Measurements from ENCODE around the gene TPGS2.

The TPGS2 gene

DNA sequence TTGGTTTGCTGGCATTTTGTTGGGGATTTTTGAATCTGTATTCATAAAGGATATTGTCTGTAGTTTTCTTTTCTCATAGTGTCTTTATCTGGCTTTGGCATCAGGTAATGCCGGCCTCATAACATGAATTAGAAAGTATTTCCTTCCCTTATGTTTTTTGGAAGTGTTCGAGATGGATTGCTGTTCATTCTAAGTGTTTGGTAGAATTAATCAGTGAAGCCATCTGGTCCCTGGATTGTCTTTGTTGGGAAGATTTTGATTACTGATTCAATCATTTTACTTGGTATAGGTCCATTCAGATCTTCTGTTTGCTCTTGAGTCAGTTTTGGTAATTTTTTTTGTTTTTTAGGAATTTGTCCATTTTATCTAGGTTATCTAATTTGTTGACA is 22.4 kb upstream of the TPGS2 start:
- no peak overlapping the region for H3K9ac ChIP-seq (ENCODE audit: insufficient read length, low read depth)
- peaks cover 11% of the 10 kb centered on the region for H3K9me3 ChIP-seq (ENCODE audit: insufficient read depth, low read length)
- H3K36me3 ChIP-seq (ENCODE audit: insufficient read depth, insufficient read length, low read length) = peaks cover 2% of the 10 kb centered on the region
- H3K4me3 ChIP-seq (ENCODE audit: insufficient read length, low read depth) = no peak overlapping the region
- no peak for DNase-seq (ENCODE audit: low read depth, low spot score)
- TF ChIP-seq SUZ12 (IDR thresholded peaks at IDR 0.05; ENCODE audit: extremely low read depth, insufficient read depth, insufficient read length) (no peak), YY1 (IDR thresholded peaks at IDR 0.05; ENCODE audit: insufficient read depth, insufficient read length) (no peak), ZNF274 (IDR thresholded peaks at IDR 0.05; ENCODE audit: low read depth, low read length) (no peak)
- H3K4me1 ChIP-seq (ENCODE audit: insufficient read depth, insufficient read length) = no peaks in the 10 kb centered on the region
- H3K27me3 ChIP-seq (ENCODE audit: insufficient read depth, insufficient read length) = no peaks in the 10 kb centered on the region

DNA sequence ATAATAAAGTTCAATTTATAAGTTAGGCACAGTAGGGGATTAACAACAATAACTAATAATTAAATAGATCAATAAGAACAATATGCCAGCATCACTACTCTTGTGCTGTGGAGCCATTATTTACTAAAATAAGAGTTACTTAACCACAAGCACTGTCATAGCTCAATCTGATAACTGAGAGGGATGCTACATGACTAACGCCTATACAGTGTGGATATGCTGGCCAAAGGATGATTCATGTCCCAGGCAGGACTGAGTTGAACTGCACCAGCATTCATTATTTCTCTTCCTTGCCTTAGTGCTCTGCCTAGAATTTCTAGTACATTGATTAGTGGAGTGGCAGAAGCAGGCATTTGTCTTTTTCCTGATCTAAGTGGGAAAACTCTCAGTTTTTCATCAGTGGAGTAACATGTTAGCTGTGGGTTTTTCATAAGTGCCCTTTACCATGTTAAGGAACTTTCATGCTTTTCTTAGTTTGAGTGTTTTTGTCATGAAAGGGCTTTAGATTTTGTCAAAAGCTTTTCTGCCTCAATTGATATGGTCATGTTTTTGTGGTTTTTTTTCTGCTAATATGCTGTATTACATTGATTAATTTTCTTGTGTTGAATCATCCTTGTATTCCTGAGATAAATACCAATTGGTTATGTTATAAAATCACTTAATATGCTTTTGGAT is 21.9 kb upstream of the TPGS2 start:
- Histone ChIP-seq H3K36me3 (ENCODE audit: insufficient read depth, insufficient read length, low read length) (peaks cover 2% of the 10 kb centered on the region), H3K4me3 (ENCODE audit: insufficient read length, low read depth) (no peak overlapping the region), H3K27me3 (ENCODE audit: insufficient read depth, insufficient read length) (no peaks in the 10 kb centered on the region), H3K9me3 (ENCODE audit: insufficient read depth, low read length) (peaks cover 11% of the 10 kb centered on the region), H3K4me1 (ENCODE audit: insufficient read depth, insufficient read length) (no peaks in the 10 kb centered on the region), H3K9ac (ENCODE audit: insufficient read length, low read depth) (no peak overlapping the region)
- DNase-seq (ENCODE audit: low read depth, low spot score) = no peak
- TF ChIP-seq SUZ12 (IDR thresholded peaks at IDR 0.05; ENCODE audit: extremely low read depth, insufficient read depth, insufficient read length) (no peak), ZNF274 (IDR thresholded peaks at IDR 0.05; ENCODE audit: low read depth, low read length) (no peak), YY1 (IDR thresholded peaks at IDR 0.05; ENCODE audit: insufficient read depth, insufficient read length) (no peak)

DNA sequence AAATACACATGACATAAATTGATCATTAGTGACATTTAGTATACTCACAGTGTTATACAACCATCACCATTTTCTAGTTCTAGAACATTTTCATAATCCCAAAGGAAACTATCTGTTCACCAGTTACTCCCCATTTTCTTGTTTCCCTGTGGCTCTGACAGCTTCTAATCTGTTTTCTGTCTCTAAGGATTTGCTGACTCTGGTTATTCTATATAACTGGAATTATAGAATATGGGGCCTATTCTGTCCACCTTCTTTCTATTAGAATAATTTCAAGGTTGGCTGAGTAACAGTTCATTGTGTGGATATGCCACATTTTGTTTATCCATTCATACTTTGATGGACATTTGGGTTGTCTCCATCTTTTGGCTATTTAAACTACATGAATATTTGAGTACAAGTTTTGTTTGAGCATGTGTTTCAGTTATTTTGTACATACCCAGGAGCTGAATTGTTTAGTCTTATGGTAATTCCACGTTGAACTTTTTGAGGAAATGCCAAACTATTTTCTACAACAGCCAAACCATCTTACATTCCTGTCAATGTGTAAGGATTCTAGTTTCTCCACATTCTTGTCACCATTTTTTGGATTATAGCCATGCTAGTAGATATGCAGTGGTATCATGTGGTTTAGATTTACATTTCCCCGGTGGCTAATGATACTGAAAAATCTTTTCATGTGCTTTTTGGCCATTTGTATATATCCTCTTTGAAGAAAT is 20.6 kb upstream of the TPGS2 start:
- no peak overlapping the region for H3K9ac ChIP-seq (ENCODE audit: insufficient read length, low read depth)
- TF ChIP-seq SUZ12 (IDR thresholded peaks at IDR 0.05; ENCODE audit: extremely low read depth, insufficient read depth, insufficient read length) (no peak), ZNF274 (IDR thresholded peaks at IDR 0.05; ENCODE audit: low read depth, low read length) (no peak), YY1 (IDR thresholded peaks at IDR 0.05; ENCODE audit: insufficient read depth, insufficient read length) (no peak)

DNA sequence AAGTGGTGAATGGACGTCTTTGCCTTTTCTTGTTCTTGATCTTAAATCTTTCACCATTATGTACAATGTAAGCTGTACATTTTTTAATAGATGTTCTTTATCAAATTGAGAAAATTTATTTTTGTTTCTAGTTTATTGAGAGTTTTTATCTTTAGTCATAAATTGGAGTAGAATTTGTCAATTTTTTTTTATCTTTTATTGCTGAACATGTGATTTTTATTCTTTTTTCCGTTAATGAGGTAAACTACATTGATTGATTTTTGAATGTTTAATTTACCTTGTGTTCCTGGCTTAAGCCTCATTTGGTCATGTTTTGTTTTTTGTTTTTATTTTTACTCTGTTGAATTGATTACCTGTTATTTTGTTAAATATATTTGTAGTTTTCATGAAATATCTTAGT is 19.8 kb upstream of the TPGS2 start:
- TF ChIP-seq YY1 (IDR thresholded peaks at IDR 0.05; ENCODE audit: insufficient read depth, insufficient read length) = no peak
- TF ChIP-seq SUZ12 (IDR thresholded peaks at IDR 0.05; ENCODE audit: extremely low read depth, insufficient read depth, insufficient read length) = no peak
- no peak for TF ChIP-seq ZNF274 (IDR thresholded peaks at IDR 0.05; ENCODE audit: low read depth, low read length)
- Histone ChIP-seq H3K4me1 (ENCODE audit: insufficient read depth, insufficient read length) (no peaks in the 10 kb centered on the region), H3K4me3 (ENCODE audit: insufficient read length, low read depth) (no peak overlapping the region), H3K36me3 (ENCODE audit: insufficient read depth, insufficient read length, low read length) (peaks cover 2% of the 10 kb centered on the region), H3K9me3 (ENCODE audit: insufficient read depth, low read length) (peaks cover 11% of the 10 kb centered on the region), H3K27me3 (ENCODE audit: insufficient read depth, insufficient read length) (no peaks in the 10 kb centered on the region), H3K9ac (ENCODE audit: insufficient read length, low read depth) (no peak overlapping the region)
- DNase-seq (ENCODE audit: low read depth, low spot score) = no peak

More for the DNA sequence above, 20.6 kb upstream of the TPGS2 start:
- Histone ChIP-seq H3K36me3 (ENCODE audit: insufficient read depth, insufficient read length, low read length) (peaks cover 2% of the 10 kb centered on the region), H3K4me3 (ENCODE audit: insufficient read length, low read depth) (no peak overlapping the region), H3K4me1 (ENCODE audit: insufficient read depth, insufficient read length) (no peaks in the 10 kb centered on the region), H3K27me3 (ENCODE audit: insufficient read depth, insufficient read length) (no peaks in the 10 kb centered on the region), H3K9me3 (ENCODE audit: insufficient read depth, low read length) (peaks cover 11% of the 10 kb centered on the region)
- no peak for DNase-seq (ENCODE audit: low read depth, low spot score)

DNA sequence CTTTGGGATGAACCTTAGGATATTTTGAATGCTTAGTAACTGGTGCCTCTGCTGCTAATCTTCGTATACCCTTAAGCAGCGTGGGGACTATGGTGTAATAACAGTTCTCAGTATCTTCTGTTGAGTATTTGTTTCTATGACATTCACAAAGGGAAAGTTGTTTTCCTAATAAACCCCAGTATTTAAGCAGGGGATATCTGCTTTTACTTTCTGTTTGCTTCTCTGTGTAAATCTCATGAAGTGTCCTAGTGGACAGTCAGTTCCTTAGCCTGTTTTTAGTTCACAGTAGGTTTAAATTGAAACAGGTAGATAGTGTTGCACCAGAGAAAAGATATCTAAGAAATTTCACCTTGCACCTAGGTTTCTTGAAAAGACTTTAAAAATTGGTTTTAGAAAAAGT is 15.0 kb upstream of the TPGS2 start:
- DNase-seq (ENCODE audit: low read depth, low spot score) = no peak
- Histone ChIP-seq H3K9me3 (ENCODE audit: insufficient read depth, low read length) (no peaks in the 10 kb centered on the region), H3K27me3 (ENCODE audit: insufficient read depth, insufficient read length) (no peaks in the 10 kb centered on the region), H3K9ac (ENCODE audit: insufficient read length, low read depth) (no peak overlapping the region), H3K36me3 (ENCODE audit: insufficient read depth, insufficient read length, low read length) (no peaks in the 10 kb centered on the region), H3K4me3 (ENCODE audit: insufficient read length, low read depth) (no peak overlapping the region), H3K4me1 (ENCODE audit: insufficient read depth, insufficient read length) (no peaks in the 10 kb centered on the region)
- TF ChIP-seq YY1 (IDR thresholded peaks at IDR 0.05; ENCODE audit: insufficient read depth, insufficient read length) (no peak), ZNF274 (IDR thresholded peaks at IDR 0.05; ENCODE audit: low read depth, low read length) (no peak), SUZ12 (IDR thresholded peaks at IDR 0.05; ENCODE audit: extremely low read depth, insufficient read depth, insufficient read length) (no peak)

DNA sequence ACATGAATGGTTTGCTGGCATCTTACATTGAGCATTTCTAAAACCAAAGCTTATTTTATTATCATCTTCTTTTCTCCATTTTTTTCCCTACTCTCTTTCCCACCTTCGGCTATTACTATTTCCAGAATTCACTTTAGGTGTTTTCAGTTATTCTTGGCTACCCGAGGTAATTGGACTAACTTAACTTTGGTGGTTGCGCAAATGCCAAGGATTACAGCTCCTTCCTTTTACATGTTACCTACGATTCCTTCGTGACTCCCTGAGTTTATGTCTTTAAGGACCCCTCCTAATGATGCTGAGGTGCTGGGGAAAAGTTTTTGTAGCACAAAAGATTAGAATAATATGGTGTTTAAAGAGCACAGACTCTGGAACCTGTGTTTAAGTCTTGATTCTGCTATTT is 14.4 kb upstream of the TPGS2 start:
- Histone ChIP-seq H3K4me3 (ENCODE audit: insufficient read length, low read depth) (no peak overlapping the region), H3K27me3 (ENCODE audit: insufficient read depth, insufficient read length) (no peaks in the 10 kb centered on the region), H3K9me3 (ENCODE audit: insufficient read depth, low read length) (no peaks in the 10 kb centered on the region), H3K4me1 (ENCODE audit: insufficient read depth, insufficient read length) (no peaks in the 10 kb centered on the region), H3K9ac (ENCODE audit: insufficient read length, low read depth) (no peak overlapping the region), H3K36me3 (ENCODE audit: insufficient read depth, insufficient read length, low read length) (no peaks in the 10 kb centered on the region)
- TF ChIP-seq SUZ12 (IDR thresholded peaks at IDR 0.05; ENCODE audit: extremely low read depth, insufficient read depth, insufficient read length) (no peak), YY1 (IDR thresholded peaks at IDR 0.05; ENCODE audit: insufficient read depth, insufficient read length) (no peak), ZNF274 (IDR thresholded peaks at IDR 0.05; ENCODE audit: low read depth, low read length) (no peak)
- no peak for DNase-seq (ENCODE audit: low read depth, low spot score)

DNA sequence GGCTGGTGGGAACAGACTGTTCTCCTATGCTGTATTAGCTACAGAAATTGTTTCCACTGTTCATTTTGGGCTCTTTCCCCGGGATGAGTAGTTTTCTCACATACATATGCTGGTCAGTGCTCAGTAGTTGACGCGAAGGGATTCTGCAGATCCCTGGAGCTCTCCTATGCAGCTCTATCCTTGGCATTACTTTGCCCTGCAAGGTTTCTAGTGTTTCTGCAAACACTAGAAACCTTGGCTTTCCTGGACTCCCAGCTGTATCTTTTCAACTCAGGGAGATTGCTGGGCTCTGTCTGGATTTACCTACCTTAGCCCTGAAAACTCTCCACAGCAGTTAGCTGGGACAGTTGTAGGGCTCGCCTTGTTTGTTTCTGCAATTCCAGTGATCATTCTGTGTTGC is 11.0 kb upstream of the TPGS2 start:
- no peak for DNase-seq (ENCODE audit: low read depth, low spot score)
- no peak overlapping the region for H3K4me3 ChIP-seq (ENCODE audit: insufficient read length, low read depth)
- H3K27me3 ChIP-seq (ENCODE audit: insufficient read depth, insufficient read length) = no peaks in the 10 kb centered on the region
- no peaks in the 10 kb centered on the region for H3K9me3 ChIP-seq (ENCODE audit: insufficient read depth, low read length)
- H3K4me1 ChIP-seq (ENCODE audit: insufficient read depth, insufficient read length) = no peaks in the 10 kb centered on the region
- TF ChIP-seq SUZ12 (IDR thresholded peaks at IDR 0.05; ENCODE audit: extremely low read depth, insufficient read depth, insufficient read length) (no peak), ZNF274 (IDR thresholded peaks at IDR 0.05; ENCODE audit: low read depth, low read length) (no peak), YY1 (IDR thresholded peaks at IDR 0.05; ENCODE audit: insufficient read depth, insufficient read length) (no peak)
- H3K9ac ChIP-seq (ENCODE audit: insufficient read length, low read depth) = no peak overlapping the region
- no peaks in the 10 kb centered on the region for H3K36me3 ChIP-seq (ENCODE audit: insufficient read depth, insufficient read length, low read length)
